Uterus (tissue), 4 donors: ENCODE results near the gene AP4S1. TPM values are rescaled to one million over a fixed set of nuclear protein-coding genes. Genes with fewer than 3 reads are reported as not detected.

Experiments
- DNase-seq, 2 donors: peaks; one replicate each; pipeline ENCODE4 v3.0.0-alpha.2; 2019 to 2020
- H3K27ac ChIP-seq, 2 donors: fragments of 200-600 bp; sonication (generic); 1 replicate in 1 of 2; 2 replicates in 1 of 2; pipeline ENCODE4 v1.5.1; 2016 to 2018
- H3K27me3 ChIP-seq, 2 donors: fragments of 200-600 bp; sonication (generic); one replicate each; pipeline ENCODE4 v1.5.1; 2018 to 2019; ENCODE audit warnings: control low read depth in 1 of 2
- H3K36me3 ChIP-seq, 2 donors: fragments of 200-600 bp; sonication (generic); one replicate each; pipeline ENCODE4 v1.5.1; 2019; ENCODE audit warnings: control low read depth in 1 of 2
- H3K4me1 ChIP-seq, 2 donors: fragments of 200-600 bp; sonication (generic); one replicate each; pipeline ENCODE4 v1.5.1; 2018 to 2019; ENCODE audit warnings: control low read depth in 1 of 2
- H3K4me3 ChIP-seq, 2 donors: fragments of 200-600 bp; sonication (generic); 1 replicate in 1 of 2; 2 replicates in 1 of 2; pipeline ENCODE4 v1.5.1; 2018 to 2019; ENCODE audit warnings: mild to moderate bottlenecking in 1 of 2
- H3K9me3 ChIP-seq, 2 donors: fragments of 200-600 bp; sonication (generic); one replicate each; pipeline ENCODE4 v1.5.1; 2019; ENCODE audit warnings: control low read depth in 1 of 2
- CTCF ChIP-seq, 4 experiments: fragments of 200-600 bp in 2 of 4; fragments of 450-650 bp in 2 of 4; sonication (generic) in 2 of 4; IDR thresholded peaks; one replicate each; pipeline ENCODE4 v1.5.1; 2016 to 2019; ENCODE audit warnings: antibody characterized with exemption in 4 of 4, mild to moderate bottlenecking in 2 of 4, moderate library complexity in 1 of 4
- POLR2A ChIP-seq, 2 donors: fragments of 450-650 bp; IDR thresholded peaks; one replicate each; pipeline ENCODE4 v1.6.1; 2016; ENCODE audit warnings: antibody characterized with exemption in 2 of 2, mild to moderate bottlenecking in 1 of 2, moderate library complexity in 1 of 2
- intact Hi-C: fragments of 100-400 bp; cut with DNase I; formaldehyde crosslinking; loops from one replicate; pipeline ENCODE4 v1.15.1; 2023; ENCODE audit warnings: low total_unique reads
- total RNA-seq, 4 donors: library from RNA; depleted of rRNA in 3 of 4; stranded (reverse); fragments of >200 nt in 3 of 4; gene quantifications; one replicate each; pipeline versions ENCODE4 v1.1.0 to v1.2.4, GENCODE V29; 2014 to 2023
- donor health status: DM: yes; HTN: yes; CAD: no.

Gene AP4S1
- total RNA-seq, 4 donors from 2014 or later: 2.3 to 30.4 (median 9.9) TPM

DNA sequence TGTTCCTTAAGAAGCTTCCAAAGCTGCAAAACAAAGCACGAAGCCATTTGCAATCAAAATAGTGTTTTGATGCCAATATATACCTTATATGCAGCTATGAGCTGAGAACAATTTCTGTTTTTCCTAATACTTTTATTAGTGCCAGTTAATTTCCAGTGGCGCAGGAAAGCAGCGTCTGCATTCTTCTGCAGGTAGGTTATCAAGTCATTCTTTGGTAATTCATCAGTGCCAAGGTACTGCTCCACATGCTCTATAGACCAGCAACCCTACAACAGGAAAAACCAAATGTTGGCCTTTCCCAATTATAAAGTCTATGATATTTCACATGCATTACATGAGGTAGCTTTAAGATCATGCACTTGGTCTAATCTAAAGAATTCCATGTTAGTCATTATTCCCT is 88.3 kb downstream of the AP4S1 start:
- H3K27me3 ChIP-seq: no peaks in the 10 kb centered on the region
- no peaks in the 10 kb centered on the region for H3K9me3 ChIP-seq
- TF ChIP-seq CTCF (IDR thresholded peaks at IDR 0.05) (no peak), POLR2A (IDR thresholded peaks at IDR 0.05) (no peak)
- no peaks in the 10 kb centered on the region for H3K4me1 ChIP-seq
- H3K36me3 ChIP-seq: no peaks in the 10 kb centered on the region
- no peak overlapping the region for H3K4me3 ChIP-seq
- DNase-seq: no peak
- no peak overlapping the region for H3K27ac ChIP-seq
- intact Hi-C loops: no loop called here

DNA sequence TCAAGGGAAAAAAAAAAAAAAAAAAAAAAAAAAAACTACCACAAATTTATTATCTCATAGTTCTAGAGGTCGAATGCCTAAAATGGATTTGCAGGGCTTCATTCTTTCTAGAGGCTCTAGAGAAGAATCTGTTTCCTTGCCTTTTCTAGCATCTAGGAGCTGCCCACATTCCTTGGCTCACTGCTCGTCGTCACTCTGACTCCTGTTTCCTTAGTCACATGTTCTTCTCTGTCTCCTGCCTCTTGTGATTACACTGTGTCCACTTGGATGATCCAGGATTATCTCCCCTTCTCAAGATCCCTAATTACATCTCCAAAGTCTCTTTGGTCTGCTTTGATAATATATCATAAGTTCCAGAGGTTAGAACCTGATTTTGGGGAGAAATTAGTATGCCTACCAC is 93.4 kb downstream of the AP4S1 start:
- intact Hi-C loops: no loop called here
- Histone ChIP-seq H3K27ac (no peak overlapping the region), H3K4me3 (no peak overlapping the region), H3K9me3 (no peaks in the 10 kb centered on the region), H3K27me3 (no peaks in the 10 kb centered on the region), H3K4me1 (no peaks in the 10 kb centered on the region), H3K36me3 (no peaks in the 10 kb centered on the region)
- DNase-seq: no peak
- TF ChIP-seq CTCF (IDR thresholded peaks at IDR 0.05) (no peak), POLR2A (IDR thresholded peaks at IDR 0.05) (no peak)

DNA sequence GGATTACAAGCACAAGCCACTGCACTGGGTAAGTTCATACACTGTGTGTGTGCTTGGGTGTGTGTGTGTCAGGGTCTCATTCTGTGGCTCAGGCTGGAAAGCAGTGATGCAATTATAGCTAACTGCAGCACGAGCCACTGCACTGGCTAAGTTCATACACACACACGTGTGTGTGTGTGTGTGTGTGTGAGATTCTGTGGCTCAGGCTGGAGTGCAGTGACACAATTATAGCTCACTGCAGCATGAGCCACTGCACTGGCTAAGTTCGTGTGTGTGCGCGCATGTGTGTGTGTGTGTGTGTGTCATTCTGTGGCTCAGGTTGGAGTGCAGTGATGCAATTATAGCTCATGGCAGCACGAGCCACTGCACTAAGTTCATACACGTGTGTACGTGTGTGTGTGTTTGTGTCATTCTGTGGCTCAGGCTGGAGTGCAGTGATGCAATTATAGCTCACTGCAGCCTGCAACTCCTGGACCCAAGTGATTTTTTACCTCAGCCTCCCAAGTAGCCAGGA is 96.7 kb downstream of the AP4S1 start:
- Histone ChIP-seq H3K9me3 (no peaks in the 10 kb centered on the region), H3K27ac (no peak overlapping the region), H3K27me3 (no peaks in the 10 kb centered on the region), H3K36me3 (no peaks in the 10 kb centered on the region), H3K4me1 (no peaks in the 10 kb centered on the region), H3K4me3 (no peak overlapping the region)
- no peak for TF ChIP-seq POLR2A (IDR thresholded peaks at IDR 0.05)
- TF ChIP-seq CTCF (IDR thresholded peaks at IDR 0.05): no peak
- intact Hi-C loops: no loop called here
- no peak for DNase-seq

DNA sequence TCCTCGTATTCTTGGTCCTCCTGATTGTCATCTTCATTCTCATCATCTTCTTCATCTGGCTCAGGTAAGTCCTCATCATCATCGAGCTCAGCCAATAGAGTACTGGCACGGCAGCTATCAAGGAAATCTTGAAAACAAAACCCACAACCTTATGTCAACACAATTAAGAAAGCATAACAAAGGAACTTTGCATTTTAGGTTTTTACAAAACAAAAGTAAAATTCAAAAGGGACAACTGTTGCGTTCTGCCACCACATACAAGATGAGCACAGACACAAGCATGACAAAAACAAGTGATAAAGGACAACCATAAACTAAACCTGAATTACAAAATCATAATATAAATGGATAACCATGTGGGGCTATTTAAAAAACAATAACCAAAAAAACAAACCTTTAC is 97.5 kb downstream of the AP4S1 start:
- no peaks in the 10 kb centered on the region for H3K27me3 ChIP-seq
- intact Hi-C loops: no loop called here
- no peak overlapping the region for H3K27ac ChIP-seq
- H3K4me1 ChIP-seq: no peaks in the 10 kb centered on the region
- no peak for DNase-seq
- H3K36me3 ChIP-seq: no peaks in the 10 kb centered on the region
- H3K9me3 ChIP-seq: no peaks in the 10 kb centered on the region
- H3K4me3 ChIP-seq: no peak overlapping the region
- no peak for TF ChIP-seq CTCF (IDR thresholded peaks at IDR 0.05)
- no peak for TF ChIP-seq POLR2A (IDR thresholded peaks at IDR 0.05)

GRCh38 chr14:31124197-31124596 is 98.7 kb downstream of the AP4S1 start:
- DNase-seq: no peak
- intact Hi-C loops: no loop called here
- TF ChIP-seq CTCF (IDR thresholded peaks at IDR 0.05) (no peak), POLR2A (IDR thresholded peaks at IDR 0.05) (no peak)
- Histone ChIP-seq H3K4me1 (no peaks in the 10 kb centered on the region), H3K36me3 (no peaks in the 10 kb centered on the region), H3K4me3 (no peak overlapping the region), H3K27ac (no peak overlapping the region), H3K27me3 (no peaks in the 10 kb centered on the region), H3K9me3 (no peaks in the 10 kb centered on the region)
